DND-41 (cell line): ENCODE data around the gene REPS1.

Source experiments
- ATAC-seq: fragments of 200-7000 bp; cut with Tn5 transposase; 3 replicates; pipeline ENCODE4 v1.9.1; 2021; ENCODE audit warnings: low read depth; ENCODE audit not compliant: insufficient read depth
- DNase-seq: peaks from one replicate; pipeline ENCODE4 v3.0.0-alpha.2; 2020
- H2AFZ ChIP-seq: 2 replicates; pipeline ENCODE4 v1.6.0; 2012; ENCODE audit warnings: low read depth, low read length
- H3K27ac ChIP-seq: 2 replicates; pipeline ENCODE4 v1.5.1; 2012; ENCODE audit warnings: low read length, inconsistent platforms
- H3K27me3 ChIP-seq: fragments of 200-600 bp; sonication (generic); 2 replicates; pipeline ENCODE4 v1.6.0; 2012; ENCODE audit warnings: low read length, mild to moderate bottlenecking, inconsistent platforms; ENCODE audit not compliant: insufficient read depth, poor library complexity
- H3K36me3 ChIP-seq: 2 replicates; pipeline ENCODE4 v1.5.1; 2012; ENCODE audit warnings: low read length, inconsistent platforms; ENCODE audit not compliant: insufficient read depth
- H3K4me1 ChIP-seq: 2 replicates; pipeline ENCODE4 v1.5.1; 2012; ENCODE audit warnings: mild to moderate bottlenecking, low read length; ENCODE audit not compliant: insufficient read depth
- H3K4me2 ChIP-seq: 2 replicates; pipeline ENCODE4 v1.6.0; 2012; ENCODE audit warnings: mild to moderate bottlenecking, moderate library complexity, low read length, inconsistent platforms; ENCODE audit not compliant: insufficient read depth
- H3K4me3 ChIP-seq, 2 experiments: fragments of 200-600 bp in 1 of 2; shearing (Covaris generic) in 1 of 2; 2 replicates each; pipeline ENCODE4 v1.5.1; 2012 to 2016; ENCODE audit warnings: inconsistent platforms in 2 of 2, low read length in 2 of 2, mild to moderate bottlenecking in 2 of 2, low read depth in 1 of 2, moderate library complexity in 1 of 2
- H3K79me2 ChIP-seq: 2 replicates; pipeline ENCODE4 v1.6.0; 2012; ENCODE audit warnings: low read length, inconsistent platforms; ENCODE audit not compliant: insufficient read depth
- H3K9ac ChIP-seq: 2 replicates; pipeline ENCODE4 v1.6.0; 2012; ENCODE audit warnings: low read depth, mild to moderate bottlenecking, inconsistent platforms, low read length, moderate library complexity
- H3K9me3 ChIP-seq: 2 replicates; pipeline ENCODE4 v1.5.1; 2012; ENCODE audit warnings: low read length, moderate library complexity, mild to moderate bottlenecking, inconsistent platforms; ENCODE audit not compliant: insufficient read depth, severe bottlenecking
- H4K20me1 ChIP-seq: 2 replicates; pipeline ENCODE4 v1.6.0; 2012; ENCODE audit warnings: low read length; ENCODE audit not compliant: insufficient read depth
- CTCF ChIP-seq: IDR thresholded peaks from 2 replicates; pipeline ENCODE4 v1.5.1; 2012; ENCODE audit warnings: borderline replicate concordance, low read length, moderate library complexity, mild to moderate bottlenecking; ENCODE audit not compliant: poor library complexity, severe bottlenecking; ENCODE audit errors: extremely low read depth
- EZH2 ChIP-seq: IDR thresholded peaks from 3 replicates; pipeline ENCODE4 v1.6.1; 2012; ENCODE audit warnings: borderline replicate concordance, low read depth, mild to moderate bottlenecking, moderate library complexity, low read length, inconsistent platforms; ENCODE audit not compliant: severe bottlenecking

Gene REPS1

GRCh38 chr6:138987643-138988468 is at the start of gene REPS1:
Gene REPS1 (minus strand): TSS chr6:138988253. CDS start chr6:138987682, 571 bp downstream.
- no peaks in the 10 kb centered on the region; the same call in 1 of the 2 replicates for H3K36me3 ChIP-seq
- H3K9ac ChIP-seq, result peak within 1 kb of the TSS; percentile 84
- DNase-seq (peak; percentile 95), ATAC-seq (peak; percentile 90)
- peak within 1 kb of the TSS; percentile 86 for H2AFZ ChIP-seq
- H3K4me2 ChIP-seq, result peak within 1 kb of the TSS; percentile 66
- H3K27me3 ChIP-seq, result no peaks in the 10 kb centered on the region
- peaks cover 41% of the 10 kb centered on the region for H3K4me1 ChIP-seq
- peak within 1 kb of the TSS; percentile 87 for H3K4me3 ChIP-seq
- no peak for TF ChIP-seq EZH2
- TF ChIP-seq CTCF, result peak; percentile 96
- H4K20me1 ChIP-seq, result peaks cover 37% of the 10 kb centered on the region
- H3K27ac ChIP-seq, result peak within 1 kb of the TSS; percentile 87
- H3K79me2 ChIP-seq, result peaks cover 51% of the 10 kb centered on the region
- H3K9me3 ChIP-seq, result no peaks in the 10 kb centered on the region

GRCh38 chr6:139037490-139037889 is 49.4 kb upstream of the REPS1 start:
- H3K4me1 ChIP-seq, result peaks cover 5% of the 10 kb centered on the region; the same call in 1 of the 2 replicates
- DNase-seq (no peak), ATAC-seq (no peak)
- H3K79me2 ChIP-seq, result peaks cover 18% of the 10 kb centered on the region
- no peaks in the 10 kb centered on the region for H3K9me3 ChIP-seq
- H3K36me3 ChIP-seq, result peaks cover 65% of the 10 kb centered on the region
- TF ChIP-seq CTCF (no peak), EZH2 (no peak)
- H2AFZ ChIP-seq, result no peak overlapping the region
- H3K4me2 ChIP-seq, result no peak overlapping the region
- H4K20me1 ChIP-seq, result peaks cover 19% of the 10 kb centered on the region; the same call in 1 of the 2 replicates
- no peak overlapping the region for H3K4me3 ChIP-seq
- no peak overlapping the region for H3K9ac ChIP-seq
- no peaks in the 10 kb centered on the region for H3K27me3 ChIP-seq
- no peak overlapping the region for H3K27ac ChIP-seq

- ATAC-seq (no peak), DNase-seq (peak; percentile 25)
- peaks cover 13% of the 10 kb centered on the region; the same call in 1 of the 2 replicates for H4K20me1 ChIP-seq
- peaks cover 40% of the 10 kb centered on the region for H3K4me1 ChIP-seq
- H3K4me3 ChIP-seq, result peak overlapping the region; percentile 53 to 69; a peak in 3 of 4 replicates
- H2AFZ ChIP-seq, result no peak overlapping the region
- no peaks in the 10 kb centered on the region for H3K27me3 ChIP-seq
- TF ChIP-seq EZH2 (no peak), CTCF (no peak)
- H3K9me3 ChIP-seq, result no peaks in the 10 kb centered on the region
- peaks cover 16% of the 10 kb centered on the region for H3K36me3 ChIP-seq
- H3K4me2 ChIP-seq, result peak overlapping the region; percentile 73
- H3K27ac ChIP-seq, result peak overlapping the region; percentile 85; the same call in 1 of the 2 replicates
- peaks cover 67% of the 10 kb centered on the region for H3K79me2 ChIP-seq
- H3K9ac ChIP-seq, result peak overlapping the region; percentile 81
Measured at GRCh38 chr6:139030228-139030963, 42.3 kb upstream of the REPS1 start.
